HG03442 (cell line): Measurements from ENCODE around the gene OPCML.

Experiments used
- ATAC-seq: cut with Tn5 transposase; IDR thresholded peaks from one replicate; pipeline ENCODE4 v1.9.1; 2021; ENCODE audit warnings: mild to moderate bottlenecking, moderate library complexity; ENCODE audit not compliant: unreplicated experiment

The OPCML gene

DNA sequence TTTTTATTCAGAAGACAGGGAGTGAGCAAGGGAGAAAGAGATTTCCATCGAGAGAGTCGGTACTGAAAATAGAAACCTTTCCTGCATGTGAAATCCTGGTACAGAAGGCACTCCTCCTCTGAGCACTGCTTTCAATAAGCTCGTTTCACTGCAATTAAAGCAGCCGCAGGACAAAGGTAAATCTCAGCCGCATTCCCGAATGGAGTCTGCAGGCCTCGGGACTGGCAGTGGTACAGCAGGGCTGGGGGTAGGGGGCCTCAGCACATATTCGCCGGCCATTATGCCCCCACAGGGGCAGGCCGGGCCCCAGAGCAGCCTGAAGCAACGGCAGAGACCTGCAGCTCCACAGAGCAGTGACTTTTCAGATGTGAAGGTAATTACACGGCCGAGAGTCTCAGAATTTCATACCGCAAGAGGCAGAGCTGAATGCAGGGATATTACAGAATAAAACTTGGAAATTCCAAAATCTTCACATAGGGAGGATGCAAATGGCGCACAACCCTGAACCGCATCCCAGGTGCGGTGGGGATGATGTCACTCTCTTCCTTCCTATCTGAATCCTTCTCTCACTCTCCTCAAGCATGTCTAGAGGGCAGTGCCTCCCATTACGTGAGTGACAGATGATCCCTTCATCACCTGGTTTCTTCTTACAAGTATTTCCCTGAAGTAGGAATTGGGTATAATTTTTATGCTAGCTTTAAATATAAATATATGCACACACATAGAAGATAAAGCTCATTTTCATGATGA lies 622.1 kb downstream of the OPCML start:
- no peak for ATAC-seq

DNA sequence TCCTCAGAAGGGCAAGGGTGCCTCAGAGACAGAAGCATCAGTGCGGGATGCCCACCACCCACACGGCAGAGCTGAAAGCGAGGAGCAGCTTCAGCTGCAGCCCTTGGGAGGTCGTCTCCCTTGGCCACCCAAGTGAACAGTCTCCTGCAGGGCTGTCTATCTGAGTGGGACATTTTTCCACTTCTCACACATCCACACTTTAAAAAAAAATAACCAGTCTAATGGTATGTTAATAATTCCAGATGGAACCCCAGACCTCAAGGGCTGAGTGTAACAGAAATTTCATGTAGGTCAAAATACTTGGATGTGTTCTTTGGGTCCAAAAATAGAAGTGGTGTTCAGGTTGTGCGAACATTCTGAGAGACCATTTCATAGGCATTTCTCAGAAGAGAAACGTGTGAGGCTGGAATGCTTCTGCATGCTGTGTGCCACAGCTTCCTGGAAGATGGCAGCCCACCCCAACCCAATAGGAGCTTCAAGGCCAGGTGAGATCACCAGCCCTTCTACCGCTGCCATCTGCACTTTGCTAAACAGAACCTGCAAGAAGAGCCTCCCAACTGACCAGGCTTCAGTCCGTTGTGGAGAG lies 623.2 kb downstream of the OPCML start:
- ATAC-seq = no peak

DNA sequence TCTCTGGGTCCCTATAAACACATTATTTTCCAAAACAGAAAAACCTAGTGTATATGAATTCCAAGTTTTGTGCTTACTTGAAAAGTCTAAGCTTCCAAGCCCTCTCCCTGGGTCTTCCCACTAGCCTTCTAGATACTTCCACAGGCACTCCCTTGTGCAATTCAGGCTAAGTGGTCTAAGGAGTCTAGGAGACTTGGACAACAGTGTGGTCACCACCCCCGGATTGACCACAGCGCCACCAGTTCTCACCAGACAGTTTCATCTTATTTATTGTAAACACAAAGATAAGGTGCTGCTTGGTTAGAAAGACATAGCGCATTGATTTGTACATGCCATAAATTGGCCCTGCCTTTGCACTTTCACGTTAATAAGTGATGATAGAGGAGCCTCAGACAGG lies 623.9 kb downstream of the OPCML start:
- ATAC-seq = no peak

DNA sequence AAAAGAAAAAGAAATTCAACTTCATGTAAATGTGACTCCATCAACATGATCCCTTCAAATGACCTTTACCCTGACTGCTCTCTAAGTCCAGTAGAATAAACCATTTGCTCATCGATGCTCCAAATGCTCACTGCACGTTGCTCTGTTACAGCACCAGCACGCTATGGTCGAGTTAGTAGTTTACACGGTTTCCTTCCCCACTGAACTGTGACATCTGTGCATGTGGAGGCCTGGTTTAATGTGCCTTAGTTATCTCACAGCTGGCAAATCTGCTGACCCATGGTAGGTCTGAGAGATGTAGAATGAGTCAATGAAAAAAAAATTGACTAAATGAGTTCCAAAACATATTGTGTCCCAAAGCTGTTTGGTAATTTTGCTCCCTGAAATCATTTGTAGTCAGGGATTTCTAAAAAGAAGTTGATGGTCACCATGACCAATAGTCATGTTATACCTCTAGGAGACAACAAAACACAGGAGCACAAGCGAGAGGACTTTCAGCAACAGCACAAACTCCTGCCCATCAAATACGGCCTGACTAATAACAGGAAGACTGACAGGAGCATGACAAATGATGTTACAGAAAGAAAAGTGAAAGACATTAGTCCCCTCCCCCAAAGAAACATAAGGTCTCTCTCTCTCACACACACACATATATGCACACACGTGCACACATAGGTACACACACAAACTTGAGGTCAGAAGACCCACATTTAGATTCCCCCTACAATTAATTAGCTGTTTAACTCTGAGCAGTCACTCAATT lies 624.5 kb downstream of the OPCML start:
- ATAC-seq = no peak

DNA sequence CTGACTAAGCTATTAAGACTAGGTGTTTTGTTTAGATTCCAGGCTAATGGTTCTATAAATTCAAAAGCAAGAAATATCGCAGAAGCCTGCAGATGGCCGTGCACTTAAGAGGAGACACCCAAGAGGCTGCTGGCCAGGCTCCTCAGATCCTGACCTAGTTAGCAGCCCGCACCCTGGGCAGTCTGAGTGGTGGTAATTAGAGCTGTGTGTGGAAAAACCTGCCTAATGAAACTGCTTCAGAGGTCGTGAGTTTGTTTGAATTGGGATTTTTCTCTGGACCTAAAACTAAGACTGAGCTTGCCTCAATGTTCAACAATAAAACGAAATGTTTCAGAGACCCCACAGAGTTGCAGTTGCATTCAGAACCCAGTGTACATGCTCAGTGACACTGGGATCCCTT lies 627.7 kb downstream of the OPCML start:
- no peak for ATAC-seq

DNA sequence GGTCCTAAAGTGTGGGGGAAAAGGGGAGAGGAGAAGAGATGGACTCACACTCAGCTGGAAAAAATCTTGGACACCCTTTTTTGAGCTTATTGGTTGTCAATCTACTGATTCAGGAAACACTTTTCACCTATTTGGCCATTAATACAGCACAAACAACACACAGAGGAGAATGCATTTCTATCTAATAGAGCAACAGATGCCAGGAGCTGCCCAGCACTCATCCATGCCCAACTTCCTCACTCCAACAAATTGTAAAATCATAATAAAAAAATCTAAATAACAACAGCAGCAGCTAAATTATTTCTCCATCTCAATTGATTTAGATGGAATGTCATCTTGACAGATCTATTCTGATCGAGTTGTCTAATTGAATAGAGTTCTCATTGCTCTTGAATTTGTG lies 628.2 kb downstream of the OPCML start:
- ATAC-seq = no peak

DNA sequence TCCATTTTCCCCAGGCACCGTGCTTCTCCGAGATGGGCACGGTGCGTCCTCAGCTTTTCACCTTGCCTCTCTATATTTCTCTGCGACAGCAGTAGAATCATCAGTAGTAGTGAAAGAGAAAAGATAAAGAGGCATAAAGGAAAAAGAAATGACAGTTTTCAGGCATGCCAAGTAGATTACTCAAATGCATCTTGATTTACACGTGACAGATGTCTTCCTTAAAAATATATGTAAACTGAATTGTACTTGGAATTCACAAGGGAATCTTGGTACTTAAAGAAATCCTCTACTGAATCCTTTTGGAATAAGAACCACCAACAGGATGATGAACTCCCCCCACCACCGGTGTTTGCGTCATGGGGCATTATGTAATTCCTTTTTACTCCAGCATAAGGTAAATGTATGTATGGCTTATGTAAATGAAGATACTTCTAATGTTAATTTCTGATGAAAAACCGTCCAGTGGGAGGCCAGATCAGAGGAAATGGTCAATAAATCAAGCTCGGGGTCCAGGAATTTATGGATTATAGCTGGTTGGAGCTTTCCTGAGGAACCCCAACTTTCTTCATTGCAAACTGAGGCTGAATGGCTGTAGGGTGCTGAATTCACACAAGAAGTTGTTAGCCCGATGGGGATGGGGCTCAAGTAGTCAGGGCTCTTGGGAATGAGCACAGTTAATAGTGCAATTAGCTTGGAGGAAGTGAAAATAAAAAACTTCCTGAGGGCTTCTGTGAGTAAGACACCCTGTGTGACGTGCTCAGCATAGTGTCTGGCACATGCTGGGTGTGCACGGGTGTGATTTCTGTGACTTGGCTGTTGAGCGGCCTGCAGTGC lies 630.4 kb downstream of the OPCML start:
- ATAC-seq = no peak

DNA sequence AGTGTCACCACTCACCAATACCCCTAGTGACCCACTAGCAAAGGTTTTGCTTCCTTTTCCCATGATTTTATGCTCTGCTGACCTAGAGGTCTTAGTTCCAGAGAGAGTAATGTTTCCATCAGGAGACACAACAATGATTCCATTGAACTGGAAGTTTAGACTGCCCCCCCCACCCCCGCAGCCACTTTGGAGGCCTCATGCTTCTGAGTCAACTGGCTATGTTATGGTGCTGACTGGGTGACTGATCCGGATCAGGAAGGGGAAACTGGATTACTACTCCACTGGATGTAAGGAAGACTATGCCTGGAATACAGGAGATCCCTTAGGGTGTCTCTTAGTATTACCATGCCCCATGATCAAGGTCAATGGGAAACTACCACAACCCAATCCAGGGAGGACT lies 633.6 kb downstream of the OPCML start:
- ATAC-seq = no peak

DNA sequence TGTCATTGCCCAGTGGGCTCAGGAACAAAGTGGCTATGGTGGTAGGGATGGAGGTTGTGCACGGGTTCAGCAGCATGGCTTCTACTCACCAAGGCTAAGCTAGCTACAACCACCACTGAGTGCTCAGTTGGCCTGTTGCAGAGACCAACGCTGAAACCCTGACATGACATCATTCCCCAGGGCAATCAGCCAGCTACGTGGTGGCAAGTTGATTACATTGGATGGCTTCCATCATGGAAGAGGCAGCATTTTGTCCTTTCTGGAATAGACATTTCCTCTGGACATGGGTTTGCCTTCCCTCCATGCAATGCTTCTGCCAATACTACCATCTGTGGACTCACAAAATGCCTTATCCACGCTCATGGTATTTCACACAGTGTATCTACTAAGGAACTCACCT lies 634.3 kb downstream of the OPCML start:
- no peak for ATAC-seq

DNA sequence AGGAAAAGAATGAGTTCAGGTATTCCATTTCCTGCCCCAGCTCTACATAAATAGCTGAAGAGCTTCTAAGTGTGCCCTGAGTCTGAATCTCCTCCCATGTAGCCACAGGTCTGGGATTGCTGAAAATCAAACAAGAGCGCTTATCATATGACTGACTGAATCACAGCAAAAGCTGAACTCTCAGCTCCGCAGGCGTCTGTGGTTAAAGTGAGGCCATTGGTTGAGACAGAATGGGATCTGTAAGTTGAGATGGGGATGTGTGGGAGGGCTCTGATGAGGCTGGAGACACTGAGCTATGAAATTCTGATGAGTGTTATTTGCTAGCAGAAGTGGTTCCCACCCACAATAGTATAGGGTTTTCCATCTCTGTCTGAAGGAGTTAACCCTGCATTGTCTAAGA lies 637.0 kb downstream of the OPCML start:
- no peak for ATAC-seq

DNA sequence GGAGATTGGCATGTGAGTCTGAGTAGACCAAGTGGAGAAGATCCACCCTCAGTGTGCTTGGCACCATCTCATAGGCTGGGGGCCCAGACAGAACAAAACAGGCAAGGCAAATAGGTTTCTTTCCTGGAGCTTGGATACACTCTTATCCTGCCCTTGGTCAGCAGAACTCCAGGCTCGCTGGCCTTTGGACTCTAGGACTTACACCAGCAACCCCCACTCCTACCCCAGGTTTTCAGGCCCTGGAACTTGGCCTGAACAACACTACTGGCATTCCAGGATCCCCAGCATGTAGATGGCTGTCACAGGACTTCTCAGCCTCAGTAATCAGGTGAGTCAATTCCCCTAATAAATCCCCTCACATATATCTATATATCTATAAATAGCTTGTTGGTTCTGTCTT lies 637.7 kb downstream of the OPCML start:
- ATAC-seq = no peak

DNA sequence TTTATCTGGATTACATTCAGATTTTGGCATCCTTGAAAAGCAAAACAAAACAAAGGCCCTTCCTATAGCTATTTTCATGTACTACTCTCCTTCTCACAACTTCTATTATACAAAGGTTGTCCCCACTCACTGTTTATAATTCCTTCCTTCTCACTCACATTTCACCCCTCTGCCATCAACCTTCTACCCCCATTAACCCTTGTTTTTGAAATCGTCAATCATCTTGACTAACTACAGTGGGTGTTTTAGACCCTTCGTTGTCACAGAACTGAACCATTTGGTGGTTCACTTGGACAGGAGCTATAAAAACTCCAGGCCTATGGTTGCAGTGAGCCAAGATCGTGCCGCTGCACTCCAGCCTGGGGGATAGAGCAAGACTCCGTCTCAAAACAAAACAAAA lies 639.4 kb downstream of the OPCML start:
- no peak for ATAC-seq

DNA sequence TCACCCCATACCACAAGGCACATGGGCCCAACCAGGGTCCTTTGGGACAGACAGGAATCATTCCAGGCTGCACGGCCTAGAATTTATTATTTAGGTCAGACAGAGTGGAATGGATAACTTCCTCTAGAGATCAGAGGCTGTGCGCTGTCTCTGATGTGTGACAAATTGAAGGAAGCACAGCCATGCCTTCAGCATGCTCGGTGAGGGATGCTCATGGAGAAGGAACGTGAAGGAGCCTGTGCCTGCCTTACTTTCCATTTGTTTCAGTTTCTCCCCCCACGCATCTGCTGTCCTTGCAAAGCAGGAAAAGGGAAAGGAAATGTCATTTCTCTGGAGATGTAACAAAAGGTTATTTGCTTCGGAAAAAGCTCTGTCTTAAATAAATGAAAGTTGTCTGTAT lies 644.1 kb downstream of the OPCML start:
- no peak for ATAC-seq

DNA sequence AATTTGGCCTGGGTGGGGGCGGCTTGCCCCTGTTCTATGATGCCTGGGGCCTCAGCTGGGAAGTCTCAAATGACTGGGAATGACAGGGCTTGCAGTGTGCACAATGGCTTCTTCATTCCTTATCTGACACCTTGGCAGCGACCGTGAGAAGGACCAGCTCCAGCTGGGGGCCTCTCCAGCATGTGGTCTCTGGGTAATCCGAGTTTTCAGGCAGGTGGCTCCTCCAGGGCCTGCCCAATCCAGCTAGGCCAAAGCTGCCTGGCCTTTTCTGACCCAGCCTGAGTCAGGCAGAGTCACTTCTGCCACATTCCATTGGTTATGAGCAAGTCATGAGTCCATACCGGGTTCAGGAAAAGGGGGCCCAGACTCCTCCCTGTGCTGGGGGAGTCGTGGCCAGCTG lies 646.0 kb downstream of the OPCML start:
- no peak for ATAC-seq

DNA sequence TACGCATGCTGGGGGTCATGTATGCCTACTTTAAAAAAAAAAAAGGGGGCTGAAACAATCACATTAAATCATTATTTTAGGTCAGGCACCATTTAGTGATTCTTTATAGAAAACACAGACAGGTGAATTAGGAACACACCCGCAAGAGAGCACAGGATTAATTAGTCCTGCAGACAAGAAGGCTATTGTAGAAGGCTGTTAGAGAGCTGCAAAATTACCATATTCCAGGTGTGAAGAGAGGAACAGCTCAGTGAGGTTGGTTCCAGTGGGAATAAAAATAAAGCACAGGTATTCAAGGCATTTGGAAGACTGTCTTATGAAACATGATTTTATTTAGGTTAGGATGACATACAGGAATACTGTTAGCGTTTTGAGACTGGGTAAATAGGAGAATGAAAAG lies 649.1 kb downstream of the OPCML start:
- ATAC-seq = no peak

DNA sequence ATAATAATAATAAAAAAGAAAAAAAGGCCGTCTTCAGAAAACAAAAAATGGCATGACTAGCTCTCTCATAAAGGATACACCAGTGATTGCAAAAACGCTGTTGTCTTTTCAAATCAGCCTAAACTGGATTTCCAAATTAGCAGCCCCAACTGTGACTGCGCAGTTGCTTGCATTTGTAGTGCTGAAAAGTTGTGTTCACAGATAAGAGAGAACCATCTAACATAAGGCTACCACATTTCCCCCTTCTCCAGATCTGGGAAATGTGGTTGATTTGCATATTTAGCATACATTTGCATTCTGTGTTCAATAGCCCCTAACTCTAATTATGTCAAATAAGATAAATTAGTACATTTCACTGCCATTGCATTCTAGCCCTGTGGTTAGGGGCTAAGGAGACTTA lies 650.7 kb downstream of the OPCML start:
- ATAC-seq = no peak

DNA sequence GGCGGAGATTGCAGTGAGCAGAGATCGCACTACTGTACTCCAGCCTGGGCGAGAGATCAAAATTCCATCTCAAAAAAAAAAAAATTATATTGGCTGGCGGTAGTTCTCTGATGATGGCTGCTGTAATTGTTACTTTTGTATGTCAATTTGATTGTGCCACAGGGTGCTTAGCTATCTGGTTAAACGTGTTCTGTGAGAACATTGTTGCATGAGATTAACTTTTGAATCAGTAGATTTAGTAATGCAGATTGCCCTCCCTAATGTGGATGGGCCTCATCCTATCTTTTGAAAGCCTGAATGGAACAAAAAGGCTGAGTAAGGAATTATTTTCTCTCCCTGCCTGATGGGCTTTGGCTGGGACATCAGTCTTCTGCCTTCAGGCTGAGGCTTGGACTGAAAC lies 654.2 kb downstream of the OPCML start:
- ATAC-seq = no peak

DNA sequence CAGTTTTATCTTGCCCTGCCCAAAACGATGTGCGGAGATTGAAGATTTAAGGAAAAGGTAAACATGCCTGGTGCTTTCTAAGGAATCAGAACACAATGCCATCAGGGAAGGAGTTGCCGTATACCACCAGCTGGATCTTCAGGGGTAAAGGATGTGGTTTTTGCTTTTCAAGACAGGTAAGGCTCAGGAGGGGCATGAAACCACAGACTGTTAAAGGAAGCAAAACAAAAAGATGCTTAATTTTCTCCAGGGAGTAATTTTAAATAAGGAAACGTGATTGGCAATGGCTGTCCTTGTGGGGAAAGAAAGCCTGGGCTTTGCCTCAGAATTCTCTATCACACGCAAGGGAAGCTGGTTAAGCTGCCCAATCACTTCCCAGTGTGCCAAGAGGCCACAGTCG lies 655.6 kb downstream of the OPCML start:
- ATAC-seq = no peak

DNA sequence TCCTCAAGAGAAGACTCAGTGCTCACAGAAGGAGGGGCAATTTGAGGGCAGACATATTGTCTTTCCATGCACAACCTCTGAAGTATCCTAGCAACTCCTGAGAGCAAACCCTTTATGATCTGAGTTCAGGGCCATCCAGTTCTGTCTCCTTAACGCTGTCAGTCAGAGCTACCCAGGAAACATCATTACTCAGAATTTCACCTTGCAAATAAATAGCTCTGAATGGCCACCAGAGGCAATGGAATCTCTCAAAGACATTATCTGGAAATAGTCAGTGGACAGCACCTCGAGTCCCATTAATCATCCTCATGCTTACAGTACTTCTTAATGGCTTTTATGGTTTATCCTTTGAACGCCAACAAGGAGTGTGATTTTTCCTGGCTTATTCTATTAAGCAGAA lies 656.1 kb downstream of the OPCML start:
- ATAC-seq = no peak

DNA sequence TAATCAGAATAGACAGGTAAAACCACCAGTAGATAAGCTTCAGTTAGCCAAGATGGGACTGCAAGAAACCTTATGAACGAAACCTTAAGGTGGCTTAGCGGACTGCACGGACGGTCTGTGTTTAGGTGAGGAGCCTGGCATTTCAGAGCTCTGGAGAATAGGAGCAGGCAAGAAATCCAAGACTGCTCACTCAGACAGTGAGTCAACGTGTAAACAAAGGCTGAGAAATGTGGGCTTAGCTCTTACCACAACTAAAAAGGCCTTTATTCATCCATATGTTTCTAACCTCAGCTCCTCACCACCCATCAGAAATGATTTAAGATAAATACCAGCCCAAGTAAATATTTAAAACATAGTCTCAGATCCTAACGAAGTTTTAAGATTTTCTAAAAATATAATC lies 657.7 kb downstream of the OPCML start:
- no peak for ATAC-seq

DNA sequence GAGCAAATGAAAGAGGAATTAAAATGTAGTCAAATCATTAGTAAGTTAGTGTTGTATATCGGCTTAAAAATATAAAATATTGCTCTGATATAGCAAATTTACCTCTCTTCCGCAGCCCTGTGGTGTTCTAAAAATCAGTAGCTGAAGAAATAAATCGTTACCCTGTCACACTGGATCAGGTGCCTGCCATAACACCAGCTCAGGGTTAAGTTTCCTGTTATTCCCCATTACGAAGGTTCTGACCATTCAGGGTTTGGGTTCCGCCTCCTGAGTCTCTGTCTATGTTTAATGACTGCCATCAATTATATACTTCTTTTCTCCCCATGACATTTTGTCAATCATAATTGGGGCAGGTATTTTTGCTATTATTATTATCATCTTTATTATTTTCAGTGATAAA lies 658.5 kb downstream of the OPCML start:
- no peak for ATAC-seq
